ENCODE measurements around the gene PITPNB.

PITPNB gene

GRCh38 chr22:27833803-27834202 lies 85.3 kb downstream of the PITPNB start:
- no peak for DNase-seq (ENCODE audit: low read depth)

DNA sequence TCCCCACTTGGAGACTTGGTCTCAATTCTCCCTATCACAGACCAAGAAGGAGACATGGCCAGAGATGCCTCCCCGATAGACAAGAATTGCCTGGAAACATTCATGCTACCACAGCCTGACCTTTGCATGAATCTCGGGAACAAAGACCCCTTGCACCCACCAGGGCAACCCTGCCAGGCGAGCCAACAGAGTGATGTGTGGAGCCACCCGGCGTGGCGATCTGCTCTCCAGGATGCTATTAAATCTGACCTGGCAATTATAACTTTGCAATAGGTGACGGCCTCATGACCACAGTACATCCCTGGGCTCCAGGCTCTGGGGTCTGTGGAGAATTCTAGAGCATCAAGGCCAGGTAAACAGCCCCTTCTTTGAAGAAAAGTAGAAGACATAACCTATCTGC lies 86.5 kb downstream of the PITPNB start:
- no peak for DNase-seq (ENCODE audit: low read depth)

GRCh38 chr22:27829620-27830019 lies 89.4 kb downstream of the PITPNB start:
- no peak for DNase-seq (ENCODE audit: low read depth)

DNA sequence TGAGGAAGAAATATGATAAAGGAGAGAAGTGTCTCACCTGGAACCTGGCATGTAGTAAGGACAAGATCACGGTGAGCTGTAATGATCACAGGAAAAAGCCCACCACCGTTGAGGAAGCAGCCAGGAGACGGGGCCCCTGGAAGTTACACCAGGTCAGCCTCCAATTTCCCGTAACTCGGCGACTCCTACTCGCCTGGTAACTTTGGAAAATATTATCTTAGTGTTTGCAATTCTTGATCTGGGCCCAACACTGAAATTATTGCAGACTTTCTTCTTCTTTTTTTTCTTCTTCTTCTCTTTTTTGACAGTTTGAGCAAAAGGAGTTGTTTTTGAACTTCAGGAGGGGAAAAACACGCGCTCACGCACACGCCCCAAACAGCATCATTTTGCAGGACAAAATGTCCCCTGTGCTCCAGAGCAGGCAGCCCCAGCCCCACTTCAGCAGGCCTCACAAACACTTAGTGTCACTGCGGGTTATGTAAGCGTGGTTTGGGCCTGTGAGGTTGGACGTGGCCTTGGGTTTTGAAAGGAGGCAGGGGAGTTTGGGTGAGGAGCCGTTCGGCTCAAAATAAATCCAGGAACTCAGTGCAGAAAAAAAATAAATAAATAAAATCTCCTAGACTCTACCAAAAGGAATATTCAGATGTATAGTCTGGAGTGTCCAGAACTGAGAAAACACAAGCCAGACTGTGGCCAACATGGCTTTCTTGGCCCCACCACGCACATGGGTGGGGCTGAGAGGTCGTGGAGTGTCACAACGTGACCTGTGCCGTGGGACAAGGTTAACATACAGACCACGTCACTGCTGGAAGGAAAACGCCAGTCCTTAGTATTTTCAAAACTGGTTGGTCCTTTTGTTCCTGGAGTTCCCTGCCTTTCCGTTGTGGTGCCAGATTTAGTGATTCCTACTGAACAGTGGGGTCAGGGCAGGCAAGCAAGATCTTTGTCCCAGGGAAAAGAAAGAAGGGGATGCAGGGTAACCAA lies 91.2 kb downstream of the PITPNB start:
- no peak for DNase-seq (ENCODE audit: low read depth)

- no peak for DNase-seq (ENCODE audit: low read depth)
These were observed 93.9 kb downstream of the PITPNB start for GRCh38 chr22:27825174-27825573.

DNA sequence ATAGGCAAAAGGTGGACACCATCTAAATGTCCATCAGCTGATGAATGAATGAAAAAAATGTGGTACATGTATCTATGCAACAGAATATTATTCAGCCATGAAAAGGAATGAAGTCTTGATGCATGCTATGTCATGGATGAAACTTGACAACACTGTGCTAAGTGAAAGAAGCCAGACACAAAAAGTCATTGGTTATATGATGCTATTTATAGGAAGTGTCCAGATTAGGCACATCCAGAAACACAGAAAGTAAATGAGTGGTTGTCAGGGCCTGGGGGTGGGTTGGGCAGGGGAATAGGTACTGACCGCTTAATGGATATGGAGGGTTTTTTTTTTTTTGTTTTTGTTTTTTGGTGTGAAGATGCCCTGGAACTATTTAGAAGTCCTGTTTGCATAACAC lies 95.8 kb downstream of the PITPNB start:
- DNase-seq (ENCODE audit: low read depth), result no peak

GRCh38 chr22:27820896-27821866 lies 97.9 kb downstream of the PITPNB start:
- no peak for DNase-seq (ENCODE audit: low read depth)

DNA sequence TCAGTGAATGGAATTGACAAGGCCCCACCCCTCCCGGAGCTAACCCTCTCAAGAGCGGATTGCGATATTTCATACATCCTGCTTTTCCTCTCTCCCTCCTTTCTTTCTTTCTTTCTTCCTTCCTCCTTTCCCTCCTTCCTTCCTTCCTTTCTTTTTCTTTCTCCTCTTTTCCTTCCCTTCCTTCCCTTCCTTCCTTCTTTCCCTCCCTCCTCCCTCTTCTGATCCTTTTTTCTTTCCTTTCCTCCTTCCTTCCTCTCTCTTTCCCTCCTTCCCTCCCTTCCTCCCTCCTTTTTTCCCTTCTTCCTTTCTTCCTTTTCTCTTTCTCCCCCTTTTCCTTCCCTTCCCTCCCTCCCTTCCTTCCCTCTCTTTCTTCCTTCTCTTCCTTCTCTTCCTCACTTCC lies 102.5 kb downstream of the PITPNB start:
- DNase-seq (ENCODE audit: low read depth), result no peak

- no peak for DNase-seq (ENCODE audit: low read depth)
These were observed 103.1 kb downstream of the PITPNB start for GRCh38 chr22:27815826-27816530.

GRCh38 chr22:27814993-27815392 lies 104.1 kb downstream of the PITPNB start:
- DNase-seq (ENCODE audit: low read depth), result no peak

GRCh38 chr22:27811778-27812177 lies 107.3 kb downstream of the PITPNB start:
- no peak for DNase-seq (ENCODE audit: low read depth)

DNA sequence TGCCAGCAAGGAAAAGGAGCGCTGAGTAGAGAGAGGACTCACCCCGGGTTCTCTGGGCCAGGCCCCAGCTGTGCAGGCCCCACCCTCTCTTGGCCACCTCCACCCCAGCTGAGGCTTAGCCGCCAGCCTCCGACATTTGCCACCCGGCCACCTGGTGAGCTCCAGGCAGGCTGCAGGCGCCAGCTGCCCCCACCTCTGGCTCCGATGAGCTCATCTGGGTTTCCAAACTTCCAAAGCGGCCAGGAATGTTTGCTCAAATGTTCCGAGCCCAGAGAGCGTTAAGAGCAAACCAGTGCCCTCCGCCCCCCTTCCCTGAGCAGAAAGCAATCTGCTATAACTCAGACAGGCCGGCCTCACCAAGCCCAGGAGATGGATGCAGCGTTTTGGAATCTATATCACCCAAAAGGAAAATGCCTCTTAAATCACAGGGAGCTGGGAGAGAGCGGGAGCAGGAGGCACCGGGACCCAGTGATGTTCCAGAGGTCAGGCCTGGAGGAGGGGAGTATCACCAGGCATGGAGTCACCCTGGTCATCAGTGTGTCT lies 108.4 kb downstream of the PITPNB start:
- no peak for DNase-seq (ENCODE audit: low read depth)

DNA sequence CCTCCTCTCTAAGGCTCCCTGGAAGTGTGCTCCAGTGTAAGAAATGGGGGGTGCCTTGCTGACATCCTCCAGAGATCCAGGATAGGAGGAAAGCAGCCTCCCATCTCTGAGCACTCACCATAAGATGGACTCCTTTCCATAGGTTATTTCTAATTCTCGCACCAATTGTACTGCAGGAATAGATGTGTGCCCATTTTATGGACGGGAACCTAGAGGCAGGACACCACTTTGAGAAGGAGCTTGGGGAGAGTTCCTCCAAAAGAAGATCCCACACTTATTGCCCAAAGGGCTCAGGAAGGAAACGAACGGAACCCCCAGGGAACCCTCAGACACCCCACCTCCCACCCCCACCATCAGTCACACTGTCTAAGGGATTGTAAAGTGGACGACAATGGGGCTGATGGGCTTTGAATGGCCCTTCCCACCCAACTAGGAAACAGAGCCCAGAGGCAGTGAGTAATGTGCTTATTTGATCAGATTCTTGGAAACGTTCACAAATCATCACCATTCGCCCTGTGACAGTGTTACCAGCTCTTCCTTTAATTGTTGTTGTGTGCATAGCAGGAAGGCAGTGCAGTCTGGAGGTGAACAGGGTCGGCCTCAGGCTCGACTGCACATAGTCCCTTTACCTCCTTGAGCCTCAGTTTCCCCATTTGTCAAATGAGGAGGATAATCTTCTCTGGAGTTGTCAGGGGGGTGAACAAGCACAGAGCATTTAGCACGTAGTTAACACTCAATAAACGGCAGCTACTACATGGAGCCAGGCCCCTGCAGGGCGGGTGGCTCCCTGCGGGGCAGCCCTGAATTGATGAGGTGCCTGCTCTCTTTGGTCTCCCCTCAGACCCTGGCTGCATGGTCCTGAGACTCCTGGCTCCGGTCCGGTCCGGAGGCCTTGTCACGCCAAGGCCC lies 109.1 kb downstream of the PITPNB start:
- DNase-seq (ENCODE audit: low read depth), result no peak

GRCh38 chr22:27809226-27809603 lies 109.8 kb downstream of the PITPNB start:
- no peak for DNase-seq (ENCODE audit: low read depth)

DNA sequence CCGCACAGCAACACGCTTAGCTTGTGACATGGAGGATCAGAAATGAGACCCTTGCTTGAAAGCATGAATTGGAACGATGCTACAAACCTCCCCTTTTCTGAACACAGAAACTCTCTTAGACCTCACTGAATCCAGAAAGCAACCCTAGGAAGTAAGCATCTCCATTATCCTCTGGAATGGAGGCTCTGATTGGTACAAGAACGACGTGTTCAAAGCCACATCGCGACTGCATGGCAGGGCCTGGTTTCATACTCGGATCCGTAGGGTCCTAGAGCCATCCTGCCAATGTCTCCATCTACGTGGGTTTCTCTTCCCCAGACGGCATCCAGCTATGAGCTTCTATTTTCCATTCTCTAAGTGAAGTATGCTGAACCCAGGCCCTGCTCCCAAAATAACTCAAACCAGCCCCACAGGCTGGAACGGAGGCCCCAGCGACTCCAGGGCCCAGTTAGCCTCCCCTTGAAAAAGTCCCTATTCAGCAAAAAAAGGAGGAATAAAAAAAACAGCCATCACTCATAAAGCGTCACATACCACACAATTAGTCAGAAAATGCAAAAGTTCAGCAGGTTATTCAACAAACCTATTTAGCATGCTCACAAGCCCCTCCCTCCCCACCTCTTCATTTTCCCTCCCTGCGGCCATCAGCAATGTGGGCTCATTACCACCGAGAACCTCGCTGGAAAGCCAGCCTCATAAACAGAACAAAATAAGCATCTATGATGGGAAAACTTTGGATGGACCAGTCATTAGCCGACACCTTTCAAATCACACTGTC lies 110.4 kb downstream of the PITPNB start:
- DNase-seq (ENCODE audit: low read depth), result no peak

DNA sequence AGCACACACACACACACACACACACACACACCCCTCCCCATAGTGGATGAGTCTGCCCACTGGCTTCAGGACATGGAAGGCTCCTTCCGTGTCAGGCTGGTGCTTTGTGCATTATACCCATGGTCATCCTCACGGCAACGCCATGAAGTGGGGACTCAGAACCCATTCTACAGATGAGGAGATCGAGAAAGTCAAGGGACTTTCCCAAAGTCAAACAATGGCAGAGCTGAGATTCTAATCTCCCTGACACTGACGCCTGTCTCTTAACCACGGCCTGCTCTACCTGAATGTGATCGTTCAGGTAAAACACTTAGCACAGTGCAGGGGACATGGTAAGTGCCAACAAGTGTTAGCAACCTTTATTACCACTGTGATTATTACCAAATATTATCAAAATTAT lies 113.2 kb downstream of the PITPNB start:
- no peak for DNase-seq (ENCODE audit: low read depth)

DNA sequence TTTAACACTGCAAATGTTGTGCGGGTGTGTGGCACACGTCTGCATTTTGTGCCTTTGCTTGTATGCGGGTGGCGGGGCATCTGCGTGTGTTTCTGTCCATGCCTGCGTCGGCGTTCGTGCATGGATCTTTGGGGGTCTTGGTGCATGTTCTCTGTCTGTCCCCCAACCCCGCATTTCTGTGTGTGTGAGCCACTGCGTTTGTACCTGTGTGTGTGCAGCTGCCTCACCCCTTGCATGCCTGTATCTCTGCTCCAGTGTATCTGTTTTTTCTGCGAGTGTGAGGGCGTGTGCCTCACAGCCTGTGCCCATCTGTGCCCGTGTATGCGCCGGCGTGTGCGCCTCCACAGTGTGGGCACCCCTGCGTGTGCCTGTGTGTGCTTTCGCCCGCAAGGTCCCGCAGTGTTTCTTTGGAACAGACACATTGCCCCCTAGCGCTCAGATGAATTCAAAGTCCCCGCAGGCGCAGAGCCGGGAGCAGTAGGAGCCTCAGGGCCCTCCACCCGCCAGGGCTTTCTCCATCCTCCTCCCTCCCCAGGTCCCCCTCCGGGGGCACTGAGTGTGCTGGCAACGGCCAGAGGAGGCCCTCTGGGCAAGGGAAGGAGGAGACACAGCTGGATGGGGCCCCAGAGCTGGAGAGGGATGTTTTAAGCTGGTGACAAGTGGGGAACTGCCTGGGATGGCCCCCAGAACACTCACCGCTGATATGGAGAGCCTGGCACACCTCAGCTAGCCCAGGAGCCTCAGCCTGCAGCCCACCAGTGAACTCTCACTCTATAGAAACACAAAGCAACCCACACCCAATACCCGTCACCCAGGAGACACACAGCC lies 114.4 kb downstream of the PITPNB start:
- DNase-seq (ENCODE audit: low read depth), result peak; percentile 27

DNA sequence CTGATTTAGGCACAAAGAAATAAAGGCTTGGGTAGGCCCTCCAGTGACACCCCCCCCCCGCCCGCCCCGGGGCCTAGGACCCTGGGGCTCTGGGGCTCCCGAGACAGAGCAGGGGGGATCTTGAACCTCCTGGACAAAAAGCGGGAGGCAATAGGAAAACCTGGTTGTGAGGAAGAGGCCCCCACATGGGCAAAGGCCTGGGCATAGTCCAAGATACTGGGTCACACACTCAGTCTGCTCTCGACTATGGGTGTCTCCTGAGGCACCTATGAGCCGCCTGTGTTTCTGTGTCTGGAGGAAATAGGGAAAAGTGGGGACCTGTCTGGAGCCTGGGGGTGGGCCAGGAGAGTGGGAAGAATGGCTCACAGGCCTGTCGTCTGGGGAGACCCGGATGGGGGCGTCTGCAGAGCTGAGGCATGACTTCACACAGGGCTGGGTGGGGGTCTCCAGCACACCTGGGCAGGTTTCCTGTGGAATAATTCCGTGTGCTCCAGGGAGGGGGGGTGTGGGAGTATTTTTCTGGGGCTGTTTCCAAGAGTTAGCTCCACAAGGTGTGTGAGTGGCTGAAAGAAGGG lies 115.1 kb downstream of the PITPNB start:
- no peak for DNase-seq (ENCODE audit: low read depth)

All from stimulated activated CD4-positive, alpha-beta T cell treated with anti-CD3 and anti-CD28 coated beads, Interleukin-2, amount 100 ng/mL, for 4 hours (primary cell).